Measurements from ENCODE around the gene CHD2. TPM values are rescaled to one million over a fixed set of nuclear protein-coding genes. Genes with fewer than 3 reads are reported as not detected.
"Not testable (repeated sequence)": the region's sequence is repeated elsewhere in the genome, so short reads cannot be mapped to it uniquely, and the experiment has no call there.

Gene CHD2
- polyA plus RNA-seq, 1 experiment, result 62.6 TPM

DNA sequence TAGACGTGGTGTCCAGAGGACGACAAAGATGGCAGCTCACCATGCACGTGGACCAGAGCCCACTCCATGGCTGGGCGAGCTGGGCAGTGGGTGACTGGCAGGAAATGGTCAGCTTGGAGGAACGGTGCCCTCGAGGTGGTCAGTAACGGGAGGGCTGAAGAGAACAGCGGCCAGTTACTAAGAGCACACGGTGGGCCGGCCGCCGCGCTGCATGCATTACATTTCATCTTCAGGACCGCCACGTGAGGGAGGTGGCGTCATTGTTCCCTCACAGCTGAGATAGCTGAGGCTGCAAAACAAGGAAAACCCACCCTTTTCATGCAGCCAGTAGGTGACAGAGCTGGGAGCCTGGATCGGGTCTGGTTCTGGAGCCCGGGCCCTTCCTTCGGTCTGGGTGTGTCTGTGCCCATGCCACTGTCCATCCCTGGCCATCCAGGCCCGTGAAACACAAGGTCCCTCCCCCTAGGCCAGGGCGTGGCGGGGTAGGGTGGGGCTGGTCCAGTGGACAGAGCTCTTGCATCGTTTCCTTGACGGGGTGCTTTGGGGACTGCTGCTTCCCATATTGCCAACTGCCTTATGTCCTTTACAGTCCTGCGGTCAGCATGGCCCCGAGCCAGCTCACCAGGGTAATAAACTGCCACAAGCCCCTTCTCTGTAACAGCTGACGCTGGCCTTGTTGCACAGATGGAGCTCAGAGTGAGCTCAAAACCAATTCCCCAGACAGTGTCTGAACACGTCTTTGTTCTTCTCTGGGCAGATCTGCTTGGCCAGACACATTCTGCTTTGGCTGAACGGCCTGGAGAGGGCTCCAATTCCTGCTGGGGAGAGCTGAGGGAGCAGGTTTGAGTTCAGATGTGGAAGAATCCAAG lies 137.1 kb downstream of the CHD2 start:
- no peaks in the 10 kb centered on the region for H3K27me3 ChIP-seq (ENCODE audit: control insufficient read depth, insufficient read depth, low read length)
- peak overlapping the region; percentile 11 for H3K27ac ChIP-seq (ENCODE audit: low read depth, low read length)
- TF ChIP-seq, protein P1, sequence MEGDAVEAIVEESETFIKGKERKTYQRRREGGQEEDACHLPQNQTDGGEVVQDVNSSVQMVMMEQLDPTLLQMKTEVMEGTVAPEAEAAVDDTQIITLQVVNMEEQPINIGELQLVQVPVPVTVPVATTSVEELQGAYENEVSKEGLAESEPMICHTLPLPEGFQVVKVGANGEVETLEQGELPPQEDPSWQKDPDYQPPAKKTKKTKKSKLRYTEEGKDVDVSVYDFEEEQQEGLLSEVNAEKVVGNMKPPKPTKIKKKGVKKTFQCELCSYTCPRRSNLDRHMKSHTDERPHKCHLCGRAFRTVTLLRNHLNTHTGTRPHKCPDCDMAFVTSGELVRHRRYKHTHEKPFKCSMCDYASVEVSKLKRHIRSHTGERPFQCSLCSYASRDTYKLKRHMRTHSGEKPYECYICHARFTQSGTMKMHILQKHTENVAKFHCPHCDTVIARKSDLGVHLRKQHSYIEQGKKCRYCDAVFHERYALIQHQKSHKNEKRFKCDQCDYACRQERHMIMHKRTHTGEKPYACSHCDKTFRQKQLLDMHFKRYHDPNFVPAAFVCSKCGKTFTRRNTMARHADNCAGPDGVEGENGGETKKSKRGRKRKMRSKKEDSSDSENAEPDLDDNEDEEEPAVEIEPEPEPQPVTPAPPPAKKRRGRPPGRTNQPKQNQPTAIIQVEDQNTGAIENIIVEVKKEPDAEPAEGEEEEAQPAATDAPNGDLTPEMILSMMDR (IDR thresholded peaks at IDR 0.05; ENCODE audit: low read depth, low read length), result peak; percentile 30; the same call in 1 of the 2 replicates
- peaks cover 3% of the 10 kb centered on the region; the same call in 1 of the 2 replicates for H3K9me3 ChIP-seq (ENCODE audit: control insufficient read depth, insufficient read depth, low read length)
- ChIA-PET POLR2A (interaction anchor here (0.6 kb wide), 1 partner anchor 11 kb away, joined by 3 read pairs; no protein-coding TSS in a partner anchor), CTCF (interaction anchor here (0.6 to 4.5 kb wide), 8 partner anchors 10 to 1287 kb away, joined by 3 to 46 read pairs (median 5); no protein-coding TSS in a partner anchor)
- no peak for DNase-seq (ENCODE audit: low read depth, low spot score)
- no peak overlapping the region for H3K4me3 ChIP-seq (ENCODE audit: low read depth, low read length)

DNA sequence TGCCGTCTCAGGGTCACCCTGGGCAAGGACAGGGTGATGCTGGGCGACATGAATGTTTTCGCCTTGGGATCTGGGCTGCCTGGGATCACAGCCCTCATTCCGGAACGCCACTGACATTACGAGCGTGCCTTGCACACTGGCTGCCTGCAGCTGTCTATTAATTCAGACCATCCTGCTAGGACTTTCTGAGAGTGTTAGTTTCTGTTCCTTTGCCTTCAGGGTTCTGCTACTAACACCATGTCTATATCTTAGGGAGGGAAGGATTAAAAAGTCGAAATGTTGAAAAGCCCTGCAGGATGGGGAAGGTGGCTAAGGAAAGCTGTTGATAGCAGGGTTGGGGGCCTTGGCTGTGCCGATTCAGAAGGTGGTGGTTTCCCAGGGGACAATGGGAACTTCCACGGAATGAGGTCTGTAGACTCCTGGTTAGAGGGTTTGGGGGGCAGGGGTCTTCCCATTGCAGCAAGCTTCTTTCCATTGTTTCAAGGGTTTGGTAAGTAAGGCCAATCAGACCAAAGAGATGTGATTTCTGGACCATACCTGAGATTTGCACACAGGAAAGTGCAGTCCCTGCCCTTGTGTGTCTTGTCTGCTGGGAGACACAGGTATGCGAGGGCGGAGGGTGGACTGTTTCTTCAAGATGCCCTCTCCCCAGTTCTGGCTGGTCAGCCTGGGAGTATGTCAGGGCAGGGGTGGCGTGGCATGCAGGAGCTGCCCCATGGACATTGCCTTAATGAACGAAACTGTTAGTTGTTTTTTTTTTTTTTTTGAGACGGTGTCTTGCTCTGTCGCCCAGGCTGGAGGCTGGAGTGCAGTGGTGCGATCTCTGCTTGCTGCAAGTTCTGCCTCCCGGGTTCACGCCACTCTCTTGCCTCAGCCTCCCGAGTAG lies 137.9 kb downstream of the CHD2 start:
- H3K9me3 ChIP-seq (ENCODE audit: control insufficient read depth, insufficient read depth, low read length), result peaks cover 3% of the 10 kb centered on the region; the same call in 1 of the 2 replicates
- POLR2A ChIA-PET, result interaction anchor here (0.7 kb wide), 1 partner anchor 36 kb away, joined by 3 read pairs; no protein-coding TSS in a partner anchor
- H3K27me3 ChIP-seq (ENCODE audit: control insufficient read depth, insufficient read depth, low read length), result no peaks in the 10 kb centered on the region
- CTCF ChIA-PET, result interaction anchor here (1.1 to 4.5 kb wide), 7 partner anchors 9 to 1286 kb away, joined by 3 to 46 read pairs (median 5); no protein-coding TSS in a partner anchor
- no peak for DNase-seq (ENCODE audit: low read depth, low spot score)
- TF ChIP-seq, protein P1 (IDR thresholded peaks at IDR 0.05; ENCODE audit: low read depth, low read length), result no peak
- no peak overlapping the region for H3K4me3 ChIP-seq (ENCODE audit: low read depth, low read length)
- peak overlapping the region; percentile 11 for H3K27ac ChIP-seq (ENCODE audit: low read depth, low read length)

DNA sequence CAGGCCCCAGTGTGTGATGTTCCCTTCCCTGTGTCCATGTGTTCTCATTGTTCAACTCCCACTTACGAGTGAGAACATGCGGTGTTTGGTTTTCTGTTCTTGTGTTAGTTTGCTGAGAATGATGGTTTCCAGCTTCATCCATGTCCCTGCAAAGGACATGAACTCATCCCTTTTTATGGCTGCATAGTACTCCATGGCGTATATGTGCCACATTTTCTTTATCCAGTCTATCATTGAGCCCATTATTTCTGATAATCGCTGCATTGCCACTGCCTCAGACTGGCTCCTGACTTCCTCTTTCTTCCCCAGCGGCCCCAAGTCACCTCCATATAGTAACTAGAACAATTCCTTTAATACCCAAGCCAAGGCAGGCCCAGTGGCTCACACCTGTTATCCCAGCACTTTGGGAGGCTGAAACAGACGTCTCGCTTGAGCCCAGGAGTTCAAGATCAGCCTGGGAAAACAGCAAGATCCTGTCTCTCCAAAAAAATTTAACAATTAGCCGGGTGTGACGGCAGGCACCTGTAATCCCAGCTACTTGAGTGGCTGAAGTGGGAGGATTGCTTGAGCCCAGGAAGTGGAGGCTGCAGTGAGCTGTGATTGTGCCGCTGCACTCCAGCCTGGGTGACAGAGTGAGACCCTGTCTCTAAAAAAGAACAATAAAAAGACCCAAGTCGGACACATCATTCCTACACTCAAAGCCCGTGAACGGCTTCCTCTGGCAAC lies 139.6 kb downstream of the CHD2 start:
- DNase-seq (ENCODE audit: low read depth, low spot score); POLR2A ChIA-PET; CTCF ChIA-PET; H3K27ac ChIP-seq (ENCODE audit: low read depth, low read length); H3K27me3 ChIP-seq (ENCODE audit: control insufficient read depth, insufficient read depth, low read length); H3K4me3 ChIP-seq (ENCODE audit: low read depth, low read length); H3K9me3 ChIP-seq (ENCODE audit: control insufficient read depth, insufficient read depth, low read length): not testable (repeated sequence)

DNA sequence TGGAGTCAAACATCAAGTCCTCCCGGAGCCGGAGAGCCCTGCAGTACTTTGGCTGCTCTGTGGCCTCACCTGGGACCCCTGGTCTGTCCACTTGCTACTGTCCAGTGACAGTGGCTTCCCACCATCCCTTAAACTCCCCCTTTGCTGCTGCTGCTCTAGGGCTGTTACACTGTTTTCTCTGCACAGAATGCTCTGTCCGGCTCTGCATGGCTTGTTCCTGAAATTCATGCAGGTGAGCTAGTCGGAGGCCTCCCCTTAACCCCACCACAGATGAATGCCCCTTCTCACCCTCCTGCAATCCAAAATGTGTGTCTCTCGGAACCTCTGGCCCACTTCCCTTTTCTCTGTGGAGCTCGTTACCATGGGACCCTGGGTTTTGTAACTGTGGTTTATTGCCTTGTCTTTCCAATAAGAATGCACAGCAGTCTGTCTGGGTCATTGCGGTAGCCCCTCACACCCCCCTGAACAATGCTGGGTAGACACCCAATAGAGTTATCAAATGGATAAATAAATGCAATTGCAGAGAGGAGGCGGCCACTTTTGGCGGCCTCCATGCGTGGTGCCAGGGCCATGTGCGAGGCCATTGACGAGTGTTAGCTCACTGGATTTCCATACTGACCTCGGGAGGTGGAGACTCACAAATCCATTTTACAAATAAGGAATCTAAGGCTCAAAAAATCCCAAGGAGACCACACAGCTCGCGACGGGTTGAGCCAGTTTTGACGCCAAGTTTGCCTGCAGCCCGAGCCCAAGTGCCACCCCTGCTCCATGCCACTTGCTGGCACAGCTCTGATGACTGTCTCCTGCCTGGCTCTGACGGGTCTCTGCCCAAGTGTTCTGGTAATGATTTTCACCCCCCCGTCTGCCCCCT lies 140.4 kb downstream of the CHD2 start:
- no peak for DNase-seq (ENCODE audit: low read depth, low spot score)
- H3K27me3 ChIP-seq (ENCODE audit: control insufficient read depth, insufficient read depth, low read length), result no peaks in the 10 kb centered on the region
- TF ChIP-seq, protein P1 (IDR thresholded peaks at IDR 0.05; ENCODE audit: low read depth, low read length), result no peak
- no peak overlapping the region for H3K27ac ChIP-seq (ENCODE audit: low read depth, low read length)
- H3K9me3 ChIP-seq (ENCODE audit: control insufficient read depth, insufficient read depth, low read length), result peaks cover 8% of the 10 kb centered on the region; the same call in 1 of the 2 replicates
- ChIA-PET CTCF (interaction anchor here (0.6 to 1.7 kb wide), 4 partner anchors 10 to 1079 kb away, joined by 3 to 5 read pairs (median 3); no protein-coding TSS in a partner anchor), POLR2A (no interaction called here)
- H3K4me3 ChIP-seq (ENCODE audit: low read depth, low read length), result no peak overlapping the region
